Endometrial microvascular endothelial cells (primary cell): ENCODE data around the gene GBF1. TPM values are rescaled to one million over a fixed set of nuclear protein-coding genes. Genes with fewer than 3 reads are reported as not detected.

Experiments used
- in situ Hi-C: cut with HindIII; loops from 2 replicates; pipeline ENCODE4 v1.10.0; 2017; ENCODE audit warnings: low sequenced_read_pairs, low pct_unique_long_range_greater_than_20kb; ENCODE audit errors: inconsistent ontology term
- total RNA-seq: library from RNA; depleted of rRNA; stranded (reverse); fragments of >200 nt; gene quantifications from one replicate; pipeline ENCODE4 v1.2.3, GENCODE V29; 2015; ENCODE audit errors: inconsistent ontology term

The GBF1 gene
- total RNA-seq, 1 donor from 2014 or later: 47.4 TPM

DNA sequence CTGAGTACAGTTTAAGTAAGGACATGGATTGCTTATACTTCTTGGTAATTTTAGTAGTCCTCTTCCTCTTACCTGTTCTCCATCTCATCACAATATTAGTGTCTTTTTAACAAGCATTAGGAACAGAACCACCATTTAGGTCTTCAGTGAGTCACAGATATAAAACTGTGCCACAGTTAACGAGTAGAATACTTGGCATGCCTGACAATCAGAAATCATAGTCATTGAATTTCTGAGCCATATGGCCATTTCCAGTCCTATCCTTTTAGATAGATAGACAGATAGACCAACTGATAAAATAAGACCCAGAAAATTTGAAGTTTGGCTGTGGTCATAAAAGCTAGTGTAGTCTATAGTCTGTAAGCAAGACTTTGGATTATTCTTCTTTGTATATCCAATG is 71.1 kb downstream of the GBF1 start:
- in situ Hi-C loops: no loop called here

DNA sequence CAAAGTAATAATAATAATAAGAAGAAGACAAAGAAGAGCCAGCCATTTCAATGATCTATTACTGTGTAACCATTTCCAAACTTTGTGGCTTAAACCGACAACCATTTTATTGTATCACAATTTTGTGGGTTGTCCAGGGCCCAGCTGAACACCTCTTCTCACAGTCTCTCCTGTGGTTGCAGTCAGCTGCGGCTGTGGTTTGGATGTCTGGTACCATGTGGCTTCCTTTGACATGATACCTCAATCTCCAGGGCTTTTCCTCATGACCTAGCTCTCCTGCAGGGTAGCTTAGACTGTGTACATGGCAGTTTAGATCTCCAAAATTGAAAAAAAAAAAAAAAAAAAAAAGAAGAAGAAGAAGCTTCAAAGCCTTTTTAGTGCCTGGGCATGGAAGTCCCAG is 77.6 kb downstream of the GBF1 start:
- in situ Hi-C loops: no loop called here

DNA sequence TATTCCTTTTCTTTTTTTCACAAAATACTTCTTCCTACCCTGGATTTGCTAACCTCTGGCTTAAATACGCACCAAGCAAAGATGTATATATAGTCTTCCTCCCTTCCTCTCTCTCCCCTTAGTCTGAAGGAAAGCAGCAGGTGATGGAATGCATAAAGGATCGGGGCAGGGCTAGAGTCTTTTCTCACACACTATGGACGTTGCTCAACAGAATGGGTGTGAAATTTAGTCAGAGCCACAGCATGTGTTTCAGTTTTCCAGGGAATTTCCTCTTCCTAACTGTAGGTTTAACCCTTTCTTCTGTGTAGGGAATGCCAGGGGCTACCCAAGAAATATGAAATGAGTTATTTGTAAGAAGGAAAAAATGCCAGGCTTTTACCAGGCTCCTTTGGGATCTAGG is 78.7 kb downstream of the GBF1 start:
- in situ Hi-C loops: no loop called here

DNA sequence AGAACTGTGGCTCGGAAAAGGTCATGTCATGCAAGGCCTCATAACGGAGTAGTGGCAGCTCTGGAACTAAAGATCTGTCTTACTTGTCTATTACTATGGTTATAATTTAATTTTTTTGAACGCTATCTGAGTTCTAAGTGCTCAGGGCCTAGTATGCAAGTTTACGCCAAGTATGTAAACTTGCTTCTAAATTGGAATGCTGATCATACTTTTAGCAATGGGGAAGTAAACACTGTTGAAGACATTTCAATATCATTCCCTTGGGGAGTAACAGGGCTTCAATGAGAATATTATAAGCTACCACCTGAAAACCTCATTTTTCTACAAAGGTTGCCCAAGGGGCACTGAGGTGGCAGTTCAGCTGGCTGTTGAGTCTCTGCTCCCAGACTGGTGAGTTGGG is 80.7 kb downstream of the GBF1 start:
- in situ Hi-C loops: no loop called here

DNA sequence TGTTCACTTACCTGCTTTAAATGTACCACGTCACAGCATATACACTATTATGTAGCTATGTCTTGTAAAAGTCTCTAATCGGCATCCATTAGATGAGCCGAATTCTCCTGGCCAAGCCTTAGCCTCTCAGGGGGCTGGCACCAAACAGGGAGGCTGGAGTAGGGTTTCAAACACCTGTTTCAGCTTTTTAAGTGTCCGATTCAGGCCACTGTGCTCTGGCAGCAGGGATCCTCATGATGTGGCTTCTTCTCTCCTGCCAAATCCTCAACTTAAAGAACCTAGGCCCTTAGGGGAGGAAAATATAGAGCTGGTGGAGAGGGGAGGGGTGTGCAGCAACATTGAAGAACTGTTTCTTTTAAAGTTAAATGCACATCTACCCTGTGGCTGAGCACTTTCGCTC is 81.7 kb downstream of the GBF1 start:
- in situ Hi-C loops: no loop called here

DNA sequence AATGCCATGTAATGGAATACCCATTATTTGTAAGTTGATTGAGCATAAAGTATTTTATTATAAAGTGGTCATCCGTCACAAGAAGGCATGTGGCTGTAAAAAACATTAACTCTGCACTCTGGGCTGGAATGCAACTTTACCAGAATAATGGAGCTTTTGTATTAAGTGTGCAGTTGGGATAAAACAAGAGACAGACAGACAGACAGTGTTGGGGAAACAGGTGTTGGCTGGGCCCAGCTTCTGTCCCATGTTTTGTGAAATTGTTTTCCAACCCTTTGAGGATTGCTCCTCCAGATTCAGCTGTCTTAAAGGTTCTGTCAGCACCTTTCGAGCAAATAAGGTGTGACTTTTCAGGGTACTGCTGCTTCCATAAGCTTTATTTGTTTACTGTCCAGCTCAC is 82.3 kb downstream of the GBF1 start:
- in situ Hi-C loops: no loop called here

DNA sequence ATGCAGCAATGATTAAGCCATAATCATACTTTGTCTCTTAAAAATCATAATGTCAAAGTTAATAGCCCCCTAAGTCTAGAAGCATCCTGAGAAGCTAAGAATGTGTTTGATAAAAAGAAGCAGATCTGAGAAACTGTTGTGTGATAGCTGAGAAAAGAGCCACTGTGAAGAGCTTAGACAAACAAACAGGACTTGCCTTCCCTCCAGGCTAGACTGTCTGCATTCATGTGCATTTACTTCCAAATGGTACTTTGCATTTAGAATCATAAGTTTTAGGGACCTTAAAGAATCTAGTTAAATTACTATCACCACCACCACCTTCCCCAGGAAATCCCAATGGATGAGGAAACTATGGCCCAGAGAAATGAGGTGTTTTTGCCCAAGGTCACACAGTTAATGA is 87.4 kb downstream of the GBF1 start:
- in situ Hi-C loops: no loop called here

- in situ Hi-C loops: no loop called here
Measured at GRCh38 chr10:102334101-102334500, 88.8 kb downstream of the GBF1 start.

GRCh38 chr10:102335184-102335583 is 89.9 kb downstream of the GBF1 start:
- in situ Hi-C loops: no loop called here

- in situ Hi-C loops: no loop called here
Measured at GRCh38 chr10:102341038-102341688, 95.8 kb downstream of the GBF1 start.

- in situ Hi-C loops: no loop called here
Measured at GRCh38 chr10:102342458-102342857, 97.1 kb downstream of the GBF1 start.

- in situ Hi-C loops: no loop called here
Measured at GRCh38 chr10:102342958-102343357, 97.6 kb downstream of the GBF1 start.

GRCh38 chr10:102344067-102344466 is 98.7 kb downstream of the GBF1 start:
- in situ Hi-C loops: no loop called here

- in situ Hi-C loops: no loop called here
Measured at GRCh38 chr10:102347236-102347828, 102.0 kb downstream of the GBF1 start.

DNA sequence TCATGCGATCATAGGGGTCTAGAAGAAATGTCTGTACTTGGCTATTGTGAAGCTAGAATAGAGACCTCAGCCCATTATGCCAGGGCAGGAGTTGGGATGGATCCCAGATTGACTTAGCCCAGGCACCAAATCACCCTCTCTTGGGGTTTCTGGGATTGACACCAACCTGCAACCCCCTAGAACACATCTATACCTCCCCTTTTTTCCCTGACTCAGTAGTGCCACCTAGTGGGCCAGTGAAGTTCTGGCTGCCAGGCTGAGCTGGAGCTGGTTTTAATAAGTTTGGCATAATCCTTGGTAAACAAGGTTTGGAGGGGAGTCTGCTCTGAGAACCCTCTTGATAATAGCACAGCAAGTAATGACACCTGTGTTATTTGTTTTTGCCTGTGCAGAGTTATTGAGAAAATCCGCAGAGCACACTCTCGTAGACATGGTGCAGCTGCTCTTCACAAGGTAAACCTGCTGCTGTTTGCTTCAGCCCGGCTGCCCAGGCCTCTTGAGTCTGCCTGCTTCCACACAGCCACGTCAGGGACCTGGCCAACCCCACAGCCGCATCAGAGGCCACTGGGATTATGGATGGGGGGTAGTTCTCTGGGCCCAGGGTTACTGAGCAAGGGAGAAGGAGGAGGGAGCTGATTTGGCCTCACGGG is 106.9 kb downstream of the GBF1 start:
- in situ Hi-C loops: loop anchor here (10.0 kb wide), 1 partner anchor 187 kb away; no protein-coding TSS in a partner anchor

GRCh38 chr10:102354451-102354850 is 109.1 kb downstream of the GBF1 start:
- in situ Hi-C loops: loop anchor here (10.0 kb wide), 1 partner anchor 190 kb away; no protein-coding TSS in a partner anchor

DNA sequence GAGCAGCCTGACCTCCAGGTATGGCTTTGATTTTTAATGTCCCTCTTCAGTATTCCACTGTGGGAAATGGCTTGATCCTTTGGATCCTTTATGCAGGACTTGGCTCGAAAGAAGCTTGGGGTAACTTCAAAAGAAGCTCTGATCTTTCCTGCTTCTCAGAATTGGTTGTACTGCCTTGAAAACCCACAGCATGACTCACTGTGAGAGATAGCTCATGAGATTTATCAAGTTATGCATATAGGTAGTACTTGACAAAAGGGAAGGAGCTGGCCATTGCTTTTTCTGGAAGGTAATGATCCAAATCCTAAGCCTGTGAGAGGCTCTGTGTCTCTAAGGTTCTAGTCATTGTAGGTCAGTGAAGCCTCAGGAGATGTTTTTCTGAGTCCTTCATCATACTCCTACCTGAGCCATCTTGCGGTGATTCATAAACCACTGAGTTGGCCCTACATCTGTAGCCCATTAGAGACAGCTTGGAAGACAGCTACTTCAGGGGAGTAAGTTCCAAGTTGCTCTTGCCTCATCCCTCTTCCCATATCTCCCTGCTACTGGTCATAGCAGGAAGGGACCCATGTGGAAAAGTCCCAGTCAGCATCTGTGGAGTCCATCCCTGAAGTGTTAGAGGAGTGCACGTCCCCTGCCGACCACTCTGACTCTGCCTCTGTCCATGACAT is 113.5 kb downstream of the GBF1 start:
- in situ Hi-C loops: loop anchor here (10.0 kb wide), 1 partner anchor 194 kb away; no protein-coding TSS in a partner anchor

DNA sequence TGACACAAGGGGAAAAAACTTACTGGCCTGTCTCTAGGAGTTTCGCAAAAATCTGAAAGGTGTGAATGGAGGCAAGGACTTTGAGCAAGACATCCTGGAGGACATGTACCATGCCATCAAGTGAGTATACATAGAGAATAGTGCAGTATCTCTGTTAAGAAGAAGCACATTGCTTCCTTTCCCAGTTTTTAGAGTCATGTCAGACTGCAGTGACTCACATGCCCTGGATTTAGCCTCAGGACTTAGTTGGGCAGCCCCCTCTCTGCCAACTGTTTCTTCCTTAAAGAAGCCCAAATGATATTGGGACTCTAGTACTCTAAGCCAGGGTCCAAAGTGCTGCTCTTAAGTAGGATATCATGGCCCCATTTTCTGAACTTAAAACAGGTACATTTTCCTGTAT is 122.1 kb downstream of the GBF1 start:
- in situ Hi-C loops: no loop called here

GRCh38 chr10:102368077-102368476 is 122.7 kb downstream of the GBF1 start:
- in situ Hi-C loops: no loop called here

DNA sequence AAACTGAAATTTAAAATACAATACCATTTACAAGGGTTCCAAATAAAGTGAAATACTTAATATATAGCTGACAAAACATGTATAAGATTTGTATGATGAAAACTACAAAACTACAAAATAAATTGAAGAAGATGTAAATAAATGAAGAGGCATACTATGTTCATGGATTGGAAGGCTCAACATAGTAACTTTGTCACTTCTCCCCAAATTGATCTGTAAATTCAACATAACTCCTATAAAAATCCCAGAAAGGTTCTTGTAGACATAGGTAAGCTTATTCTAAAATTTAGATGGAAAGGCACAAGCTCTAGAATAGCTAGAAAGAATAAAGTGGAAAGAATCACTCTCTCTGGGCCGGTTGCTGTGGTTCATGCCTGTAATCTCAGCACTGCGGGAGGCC is 126.0 kb downstream of the GBF1 start:
- in situ Hi-C loops: loop anchor here (5.0 kb wide), 1 partner anchor 144 kb away; the partner anchor contains the start of gene ELOVL3
